OCI-LY7 (cell line): ENCODE measurements around the gene PTPRF.

ENCODE experiments used
- CTCF ChIP-seq: fragments of 200-600 bp; sonication (generic); conservative IDR thresholded peaks from 2 replicates; pipeline ENCODE4 v1.5.1; 2014; ENCODE audit warnings: mild to moderate bottlenecking, antibody characterized with exemption, low read length, moderate library complexity, mixed read lengths
- EZH2phosphoT487 ChIP-seq: fragments of 200-600 bp; sonication (generic); IDR thresholded peaks from 2 replicates; pipeline ENCODE4 v1.6.1; 2018; ENCODE audit warnings: low read depth, borderline replicate concordance, mild to moderate bottlenecking, mixed run types, antibody characterized with exemption, low read length, moderate library complexity, mixed read lengths

- TF ChIP-seq CTCF (no peak), EZH2phosphoT487 (no peak)
These were observed 138.3 kb downstream of the PTPRF start for GRCh38 chr1:43668956-43669355.
